Lower lobe of right lung (tissue), 2 donors: ENCODE measurements around the gene LRP10. TPM values are rescaled to one million over a fixed set of nuclear protein-coding genes. Genes with fewer than 3 reads are reported as not detected.

ENCODE experiments used
- ATAC-seq, 2 donors: fragments of 200-7000 bp; cut with Tn5 transposase; one replicate each; pipeline ENCODE4 v1.9.1; 2020 to 2022; ENCODE audit warnings: mild to moderate bottlenecking in 2 of 2, moderate library complexity in 2 of 2
- DNase-seq: peaks from one replicate; pipeline ENCODE4 v3.0.0-alpha.2; 2020
- H3K27ac ChIP-seq: fragments of 200-600 bp; one replicate; pipeline ENCODE4 v1.8.0; 2022
- H3K27me3 ChIP-seq: fragments of 200-600 bp; one replicate; pipeline ENCODE4 v1.8.0; 2022; ENCODE audit warnings: low read depth
- H3K36me3 ChIP-seq: fragments of 200-600 bp; one replicate; pipeline ENCODE4 v1.8.0; 2022; ENCODE audit warnings: mild to moderate bottlenecking
- H3K4me1 ChIP-seq: fragments of 200-600 bp; one replicate; pipeline ENCODE4 v1.8.0; 2022
- H3K4me3 ChIP-seq: fragments of 200-600 bp; one replicate; pipeline ENCODE4 v1.8.0; 2022; ENCODE audit warnings: mild to moderate bottlenecking
- H3K9me3 ChIP-seq: fragments of 200-600 bp; one replicate; pipeline ENCODE4 v1.8.0; 2022
- intact Hi-C: fragments of 100-400 bp; cut with DNase I; formaldehyde crosslinking; loops from one replicate; pipeline ENCODE4 v1.11.0; 2022
- total RNA-seq: library from RNA; stranded (reverse); fragmentation: NEBNext Ultra II Directional; extraction: Animal tissue kit (Norgen Biotek cat#: 25700); gene quantifications from one replicate; pipeline ENCODE4 v1.2.1, GENCODE V29; 2021
- TF ChIP-seq, protein P1 (sequence below): fragments of 200-600 bp; IDR thresholded peaks from one replicate; pipeline ENCODE4 v1.8.0; 2022; ENCODE audit warnings: antibody characterized with exemption, mild to moderate bottlenecking
- donor health status: DM: no; HTN: yes; CAD: no; lungs with severe emphysema.

Gene LRP10
- total RNA-seq, 1 donor from 2014 or later = 134 TPM

DNA sequence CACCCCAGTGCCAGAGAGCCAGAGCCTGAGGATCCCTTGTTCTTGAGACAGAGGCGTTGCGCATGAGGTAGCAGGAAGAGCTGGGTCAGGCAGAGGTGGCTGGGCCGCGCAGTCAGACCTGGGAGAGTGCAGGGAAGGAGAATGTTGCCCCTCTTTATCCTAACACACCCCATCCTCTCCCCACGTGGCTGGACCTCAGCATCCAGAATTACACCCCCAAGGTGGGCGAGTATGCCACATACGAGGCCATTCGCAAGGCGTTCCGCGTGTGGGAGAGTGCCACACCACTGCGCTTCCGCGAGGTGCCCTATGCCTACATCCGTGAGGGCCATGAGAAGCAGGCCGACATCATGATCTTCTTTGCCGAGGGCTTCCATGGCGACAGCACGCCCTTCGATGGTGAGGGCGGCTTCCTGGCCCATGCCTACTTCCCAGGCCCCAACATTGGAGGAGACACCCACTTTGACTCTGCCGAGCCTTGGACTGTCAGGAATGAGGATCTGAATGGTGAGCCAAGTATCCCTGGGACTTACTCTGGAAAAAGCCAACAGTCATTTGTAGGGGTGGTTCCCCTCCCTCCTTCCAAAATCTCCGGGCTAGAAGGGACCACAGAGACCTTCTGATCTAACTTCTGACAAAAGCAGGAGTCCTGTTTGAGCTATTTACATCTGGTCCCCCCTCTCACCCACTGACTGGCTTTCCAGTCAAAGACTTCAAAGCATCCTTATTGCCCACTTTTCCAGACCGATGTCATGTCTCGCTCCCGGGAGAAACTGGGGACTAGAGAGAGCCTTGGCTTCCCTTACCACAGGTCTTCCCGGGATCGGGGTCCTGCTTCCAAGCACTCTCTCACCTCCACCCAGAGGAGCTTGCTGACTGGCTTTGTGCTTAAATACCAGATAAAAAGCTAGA, 29.1 kb upstream of the LRP10 start:
- DNase-seq (peak; percentile 36), ATAC-seq (no peak)
- Histone ChIP-seq H3K4me3 (no peak overlapping the region), H3K27ac (no peak overlapping the region), H3K4me1 (peaks cover 51% of the 10 kb centered on the region), H3K27me3 (no peaks in the 10 kb centered on the region), H3K9me3 (no peaks in the 10 kb centered on the region), H3K36me3 (peaks cover 64% of the 10 kb centered on the region)
- intact Hi-C loops = no loop called here
- TF ChIP-seq, protein P1, sequence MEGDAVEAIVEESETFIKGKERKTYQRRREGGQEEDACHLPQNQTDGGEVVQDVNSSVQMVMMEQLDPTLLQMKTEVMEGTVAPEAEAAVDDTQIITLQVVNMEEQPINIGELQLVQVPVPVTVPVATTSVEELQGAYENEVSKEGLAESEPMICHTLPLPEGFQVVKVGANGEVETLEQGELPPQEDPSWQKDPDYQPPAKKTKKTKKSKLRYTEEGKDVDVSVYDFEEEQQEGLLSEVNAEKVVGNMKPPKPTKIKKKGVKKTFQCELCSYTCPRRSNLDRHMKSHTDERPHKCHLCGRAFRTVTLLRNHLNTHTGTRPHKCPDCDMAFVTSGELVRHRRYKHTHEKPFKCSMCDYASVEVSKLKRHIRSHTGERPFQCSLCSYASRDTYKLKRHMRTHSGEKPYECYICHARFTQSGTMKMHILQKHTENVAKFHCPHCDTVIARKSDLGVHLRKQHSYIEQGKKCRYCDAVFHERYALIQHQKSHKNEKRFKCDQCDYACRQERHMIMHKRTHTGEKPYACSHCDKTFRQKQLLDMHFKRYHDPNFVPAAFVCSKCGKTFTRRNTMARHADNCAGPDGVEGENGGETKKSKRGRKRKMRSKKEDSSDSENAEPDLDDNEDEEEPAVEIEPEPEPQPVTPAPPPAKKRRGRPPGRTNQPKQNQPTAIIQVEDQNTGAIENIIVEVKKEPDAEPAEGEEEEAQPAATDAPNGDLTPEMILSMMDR = no peak

GRCh38 chr14:22843123-22843925, 28.2 kb upstream of the LRP10 start:
- no peak overlapping the region for H3K4me3 ChIP-seq
- H3K9me3 ChIP-seq = no peaks in the 10 kb centered on the region
- TF ChIP-seq, protein P1 = no peak
- intact Hi-C loops = no loop called here
- peaks cover 53% of the 10 kb centered on the region for H3K4me1 ChIP-seq
- DNase-seq (peak; percentile 37), ATAC-seq (no peak)
- H3K36me3 ChIP-seq = peaks cover 64% of the 10 kb centered on the region
- no peak overlapping the region for H3K27ac ChIP-seq
- no peaks in the 10 kb centered on the region for H3K27me3 ChIP-seq

DNA sequence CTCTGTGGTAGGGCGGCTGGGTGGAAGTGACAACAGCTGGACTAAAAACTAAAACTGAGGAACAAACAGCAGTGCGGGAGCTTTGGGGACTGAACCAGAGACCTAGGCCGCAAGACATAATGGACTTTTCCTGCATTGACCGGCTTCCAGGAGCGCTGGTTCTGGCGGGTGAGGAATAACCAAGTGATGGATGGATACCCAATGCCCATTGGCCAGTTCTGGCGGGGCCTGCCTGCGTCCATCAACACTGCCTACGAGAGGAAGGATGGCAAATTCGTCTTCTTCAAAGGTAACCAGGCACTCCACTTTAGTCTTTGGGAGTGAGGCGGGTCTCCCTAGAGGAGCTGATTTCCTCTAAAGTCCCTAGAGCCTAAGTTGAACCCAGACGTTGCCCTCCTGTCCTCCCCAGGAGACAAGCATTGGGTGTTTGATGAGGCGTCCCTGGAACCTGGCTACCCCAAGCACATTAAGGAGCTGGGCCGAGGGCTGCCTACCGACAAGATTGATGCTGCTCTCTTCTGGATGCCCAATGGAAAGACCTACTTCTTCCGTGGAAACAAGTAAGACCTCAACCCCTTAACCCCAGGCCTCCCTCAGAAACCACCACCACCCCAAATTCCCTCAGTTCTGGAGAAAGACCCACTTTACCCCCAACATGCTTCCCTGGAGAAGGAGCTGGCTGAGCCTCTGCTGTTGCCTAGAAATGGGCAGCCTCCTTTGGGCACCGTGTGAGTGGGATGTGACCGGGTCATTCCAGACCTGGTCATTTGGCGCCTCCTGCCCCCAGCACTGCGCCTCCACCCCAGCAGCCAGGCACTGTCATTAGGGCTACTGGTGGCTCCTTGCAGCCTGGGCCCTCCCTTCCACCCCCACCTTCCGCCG, 27.1 kb upstream of the LRP10 start:
- Histone ChIP-seq H3K27ac (no peak overlapping the region), H3K36me3 (peaks cover 64% of the 10 kb centered on the region), H3K4me1 (peaks cover 53% of the 10 kb centered on the region), H3K27me3 (no peaks in the 10 kb centered on the region), H3K9me3 (no peaks in the 10 kb centered on the region), H3K4me3 (no peak overlapping the region)
- intact Hi-C loops = no loop called here
- no peak for ATAC-seq
- TF ChIP-seq, protein P1 = no peak
- DNase-seq = peak; percentile 19

DNA sequence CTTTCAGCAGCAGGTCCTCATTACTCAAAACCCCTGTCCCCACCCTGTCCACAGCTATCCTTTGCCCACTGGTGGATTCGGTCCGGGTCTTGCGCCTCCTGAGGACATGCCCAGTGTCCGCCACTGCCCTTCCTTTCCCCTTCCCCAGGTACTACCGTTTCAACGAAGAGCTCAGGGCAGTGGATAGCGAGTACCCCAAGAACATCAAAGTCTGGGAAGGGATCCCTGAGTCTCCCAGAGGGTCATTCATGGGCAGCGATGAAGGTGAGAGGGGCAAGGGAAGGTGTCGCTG, 26.5 kb upstream of the LRP10 start:
- no peak for ATAC-seq
- no peaks in the 10 kb centered on the region for H3K9me3 ChIP-seq
- no peaks in the 10 kb centered on the region for H3K27me3 ChIP-seq
- H3K36me3 ChIP-seq = peaks cover 64% of the 10 kb centered on the region
- TF ChIP-seq, protein P1 = no peak
- no peak overlapping the region for H3K27ac ChIP-seq
- DNase-seq = peak; percentile 20
- intact Hi-C loops = no loop called here
- H3K4me1 ChIP-seq = peaks cover 52% of the 10 kb centered on the region
- H3K4me3 ChIP-seq = no peak overlapping the region
